GM23338 (cell line): ENCODE measurements around the gene STOM. TPM values are rescaled to one million over a fixed set of nuclear protein-coding genes. Genes with fewer than 3 reads are reported as not detected.

ENCODE experiments used
- ATAC-seq: fragments of 200-7000 bp; cut with Tn5 transposase; 3 replicates; pipeline ENCODE4 v1.9.1; 2020
- DNase-seq: peaks from one replicate; pipeline ENCODE4 v3.0.0-alpha.2; 2015; ENCODE audit warnings: low spot score
- H2AFZ ChIP-seq: fragments of 200-600 bp; sonication (generic); 2 replicates; pipeline ENCODE4 v1.8.0; 2016; ENCODE audit warnings: antibody characterized with exemption, mild to moderate bottlenecking, moderate library complexity
- H3F3A ChIP-seq: fragments of 200-600 bp; sonication (generic); replicated peaks from 2 replicates; pipeline ENCODE4 v1.8.0; 2017; ENCODE audit warnings: antibody characterized with exemption, mixed run types, low read depth
- H3K27ac ChIP-seq: fragments of 200-600 bp; sonication (generic); 2 replicates; pipeline ENCODE4 v1.6.1; 2016; ENCODE audit warnings: low read depth
- H3K27me3 ChIP-seq: fragments of 200-600 bp; sonication (generic); 2 replicates; pipeline ENCODE4 v1.8.0; 2016; ENCODE audit warnings: mild to moderate bottlenecking, mixed run types, moderate library complexity; ENCODE audit not compliant: insufficient read depth
- H3K36me3 ChIP-seq: fragments of 200-600 bp; sonication (generic); 2 replicates; pipeline ENCODE4 v1.8.0; 2016; ENCODE audit warnings: mild to moderate bottlenecking; ENCODE audit not compliant: insufficient read depth
- H3K4me1 ChIP-seq: fragments of 200-600 bp; sonication (generic); 2 replicates; pipeline ENCODE4 v1.8.0; 2016; ENCODE audit warnings: mild to moderate bottlenecking, moderate library complexity; ENCODE audit not compliant: insufficient read depth
- H3K4me2 ChIP-seq: fragments of 200-600 bp; sonication (generic); 2 replicates; pipeline ENCODE4 v1.7.1; 2017; ENCODE audit warnings: mixed run types
- H3K4me3 ChIP-seq: fragments of 200-600 bp; sonication (generic); 2 replicates; pipeline ENCODE4 v1.6.1; 2016; ENCODE audit warnings: mixed run types
- H3K79me2 ChIP-seq: fragments of 200-600 bp; sonication (generic); replicated peaks from 2 replicates; pipeline ENCODE4 v1.8.0; 2017; ENCODE audit warnings: mild to moderate bottlenecking; ENCODE audit not compliant: insufficient read depth
- H3K9me2 ChIP-seq: fragments of 200-600 bp; sonication (generic); 2 replicates; pipeline ENCODE4 v1.8.0; 2017; ENCODE audit not compliant: insufficient read depth
- H4K20me1 ChIP-seq: fragments of 200-600 bp; sonication (generic); replicated peaks from 2 replicates; pipeline ENCODE4 v1.8.0; 2017; ENCODE audit warnings: mild to moderate bottlenecking; ENCODE audit not compliant: insufficient read depth
- H3K27ac Mint-ChIP-seq: 2 replicates; pipeline ENCODE4 v1.8.0; 2020; ENCODE audit warnings: inconsistent platforms, mild to moderate bottlenecking, moderate library complexity, mixed read lengths
- H3K27me3 Mint-ChIP-seq: 3 replicates; pipeline ENCODE4 v1.8.0; 2022; ENCODE audit warnings: low read depth, mild to moderate bottlenecking, moderate library complexity, mixed read lengths, inconsistent platforms; ENCODE audit not compliant: insufficient read depth, poor library complexity
- H3K36me3 Mint-ChIP-seq: 3 replicates; pipeline ENCODE4 v1.8.0; 2021; ENCODE audit warnings: low read depth, mild to moderate bottlenecking, inconsistent platforms, moderate library complexity, mixed read lengths
- H3K4me1 Mint-ChIP-seq: 3 replicates; pipeline ENCODE4 v1.8.0; 2020; ENCODE audit warnings: mild to moderate bottlenecking, inconsistent platforms, mixed read lengths
- H3K4me3 Mint-ChIP-seq: 3 replicates; pipeline ENCODE4 v1.8.0; 2021; ENCODE audit warnings: moderate library complexity, mild to moderate bottlenecking, inconsistent platforms, mixed read lengths
- H3K9me3 Mint-ChIP-seq: 3 replicates; pipeline ENCODE4 v1.8.0; 2020; ENCODE audit warnings: moderate library complexity, mild to moderate bottlenecking, inconsistent platforms, mixed read lengths
- CREB1 ChIP-seq: fragments of 250-450 bp; sonication (Bioruptor Pico); IDR thresholded peaks from 2 replicates; pipeline ENCODE4 v1.5.0; 2020; ENCODE audit warnings: low read depth, mild to moderate bottlenecking, moderate library complexity
- EZH2 ChIP-seq: fragments of 200-600 bp; sonication (generic); IDR thresholded peaks from one replicate; pipeline ENCODE4 v1.8.0; 2017; ENCODE audit warnings: antibody characterized with exemption, mild to moderate bottlenecking, low read depth; ENCODE audit not compliant: unreplicated experiment
- EZH2phosphoT487 ChIP-seq: fragments of 200-600 bp; sonication (generic); IDR thresholded peaks from one replicate; pipeline ENCODE4 v1.8.1; 2018; ENCODE audit warnings: antibody characterized with exemption; ENCODE audit not compliant: unreplicated experiment
- JUNB ChIP-seq: IDR thresholded peaks from one replicate; pipeline ENCODE4 v1.6.1; 2016; ENCODE audit warnings: antibody characterized with exemption; ENCODE audit not compliant: unreplicated experiment
- NANOG ChIP-seq: IDR thresholded peaks from 2 replicates; pipeline ENCODE4 v1.6.1; 2016; ENCODE audit warnings: antibody characterized with exemption, borderline replicate concordance
- POLR2AphosphoS5 ChIP-seq: IDR thresholded peaks from 2 replicates; pipeline ENCODE4 v1.6.1; 2016; ENCODE audit warnings: antibody characterized with exemption, low read depth
- STAT1 ChIP-seq: IDR thresholded peaks from one replicate; pipeline ENCODE4 v1.6.1; 2016; ENCODE audit warnings: antibody characterized with exemption; ENCODE audit not compliant: unreplicated experiment
- ZNF114 ChIP-seq: fragments of 250-450 bp; sonication (Bioruptor Pico); IDR thresholded peaks from 2 replicates; pipeline ENCODE4 v1.5.0; 2020; ENCODE audit warnings: mild to moderate bottlenecking, moderate library complexity
- ZNF331 ChIP-seq: fragments of 250-450 bp; sonication (Bioruptor Pico); IDR thresholded peaks from 2 replicates; pipeline ENCODE4 v1.5.0; 2020; ENCODE audit warnings: low read depth, mild to moderate bottlenecking, moderate library complexity
- polyA plus RNA-seq: library from polyadenylated mRNA; unstranded; fragments of >200 nt; fragmentation: Nextera tagmentation; extraction: Ambion mirVana; gene quantifications from 2 replicates; pipeline ENCODE4 v1.2.1, GENCODE V29; 2016
- total RNA-seq: library from RNA; depleted of rRNA; stranded (reverse); fragments of >200 nt; shearing (Covaris generic); gene quantifications from 2 replicates; pipeline ENCODE4 v1.2.3, GENCODE V29; 2014
- TF ChIP-seq, protein P1 (sequence below): IDR thresholded peaks from one replicate; pipeline ENCODE4 v1.6.1; 2018; ENCODE audit warnings: antibody characterized with exemption; ENCODE audit not compliant: unreplicated experiment
- TF ChIP-seq, protein P2 (sequence below): IDR thresholded peaks from 2 replicates; pipeline ENCODE4 v1.6.1; 2016; ENCODE audit warnings: antibody characterized with exemption
- TF ChIP-seq, protein P3 (sequence below): fragments of 250-450 bp; sonication (Bioruptor Pico); IDR thresholded peaks from 2 replicates; pipeline ENCODE4 v1.5.0; 2020; ENCODE audit warnings: mild to moderate bottlenecking, moderate library complexity
- TF ChIP-seq, protein P4 (sequence below), 2 experiments: fragments of 200-600 bp in 1 of 2; sonication (generic) in 1 of 2; conservative IDR thresholded peaks; 2 replicates each; pipeline versions ENCODE4 v1.5.1 to v1.6.1; 2016 to 2017; ENCODE audit warnings: antibody characterized with exemption in 2 of 2, low read depth in 2 of 2, mild to moderate bottlenecking in 2 of 2, moderate library complexity in 1 of 2

The STOM gene
- total and polyA plus RNA-seq, 2 experiments from 2014 or later: 29.4 to 51.1 TPM

DNA sequence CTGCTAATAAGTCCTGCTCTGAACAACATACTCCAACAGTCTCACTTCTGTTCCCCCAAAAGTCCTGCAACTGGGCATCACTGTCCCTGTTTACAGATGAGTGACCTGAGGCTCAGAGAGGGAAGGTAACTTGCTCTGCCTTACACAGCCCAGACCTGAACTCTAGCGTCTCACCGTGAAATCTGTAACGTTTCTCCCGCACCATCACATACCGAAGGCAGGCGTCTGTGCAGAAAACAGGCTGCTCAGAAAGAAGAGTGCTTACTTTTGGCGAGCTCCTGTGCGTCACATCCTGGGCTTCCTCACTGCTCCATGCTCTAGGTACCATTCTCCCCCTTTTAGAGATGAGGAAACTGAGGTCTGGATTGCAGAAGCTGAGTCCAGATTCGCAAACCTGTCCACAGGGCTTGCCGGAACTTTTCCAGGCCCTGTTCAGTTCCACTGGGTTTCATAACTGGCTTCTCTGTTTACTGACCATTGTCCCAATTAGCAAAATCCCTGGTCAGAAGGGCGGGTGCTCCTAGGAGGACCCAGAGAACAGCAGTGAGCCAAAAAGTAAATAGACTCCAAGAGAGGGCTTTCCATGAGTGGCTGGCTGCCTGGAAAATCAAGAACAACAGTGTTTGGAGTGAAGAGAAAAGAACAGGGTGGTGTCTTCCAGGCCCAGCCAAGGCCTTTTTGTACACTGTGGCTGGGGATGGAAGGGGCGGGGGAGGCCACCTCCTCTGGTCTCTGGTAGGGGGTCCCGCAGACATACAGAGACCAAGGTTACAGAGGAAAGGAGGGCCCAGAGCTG, 75.0 kb downstream of the STOM start:
- no peaks in the 10 kb centered on the region; the same call in 1 of the 2 replicates for H4K20me1 ChIP-seq
- H3K27ac ChIP-seq: no peak overlapping the region
- DNase-seq: no peak
- no peak for TF ChIP-seq ZNF114 (CRISPR knock-in tag)
- TF ChIP-seq, protein P1, sequence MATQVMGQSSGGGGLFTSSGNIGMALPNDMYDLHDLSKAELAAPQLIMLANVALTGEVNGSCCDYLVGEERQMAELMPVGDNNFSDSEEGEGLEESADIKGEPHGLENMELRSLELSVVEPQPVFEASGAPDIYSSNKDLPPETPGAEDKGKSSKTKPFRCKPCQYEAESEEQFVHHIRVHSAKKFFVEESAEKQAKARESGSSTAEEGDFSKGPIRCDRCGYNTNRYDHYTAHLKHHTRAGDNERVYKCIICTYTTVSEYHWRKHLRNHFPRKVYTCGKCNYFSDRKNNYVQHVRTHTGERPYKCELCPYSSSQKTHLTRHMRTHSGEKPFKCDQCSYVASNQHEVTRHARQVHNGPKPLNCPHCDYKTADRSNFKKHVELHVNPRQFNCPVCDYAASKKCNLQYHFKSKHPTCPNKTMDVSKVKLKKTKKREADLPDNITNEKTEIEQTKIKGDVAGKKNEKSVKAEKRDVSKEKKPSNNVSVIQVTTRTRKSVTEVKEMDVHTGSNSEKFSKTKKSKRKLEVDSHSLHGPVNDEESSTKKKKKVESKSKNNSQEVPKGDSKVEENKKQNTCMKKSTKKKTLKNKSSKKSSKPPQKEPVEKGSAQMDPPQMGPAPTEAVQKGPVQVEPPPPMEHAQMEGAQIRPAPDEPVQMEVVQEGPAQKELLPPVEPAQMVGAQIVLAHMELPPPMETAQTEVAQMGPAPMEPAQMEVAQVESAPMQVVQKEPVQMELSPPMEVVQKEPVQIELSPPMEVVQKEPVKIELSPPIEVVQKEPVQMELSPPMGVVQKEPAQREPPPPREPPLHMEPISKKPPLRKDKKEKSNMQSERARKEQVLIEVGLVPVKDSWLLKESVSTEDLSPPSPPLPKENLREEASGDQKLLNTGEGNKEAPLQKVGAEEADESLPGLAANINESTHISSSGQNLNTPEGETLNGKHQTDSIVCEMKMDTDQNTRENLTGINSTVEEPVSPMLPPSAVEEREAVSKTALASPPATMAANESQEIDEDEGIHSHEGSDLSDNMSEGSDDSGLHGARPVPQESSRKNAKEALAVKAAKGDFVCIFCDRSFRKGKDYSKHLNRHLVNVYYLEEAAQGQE: no peak
- no peak for TF ChIP-seq STAT1
- TF ChIP-seq ZNF331 (CRISPR knock-in tag): no peak
- no peak for TF ChIP-seq CREB1 (CRISPR knock-in tag)
- TF ChIP-seq, protein P2, sequence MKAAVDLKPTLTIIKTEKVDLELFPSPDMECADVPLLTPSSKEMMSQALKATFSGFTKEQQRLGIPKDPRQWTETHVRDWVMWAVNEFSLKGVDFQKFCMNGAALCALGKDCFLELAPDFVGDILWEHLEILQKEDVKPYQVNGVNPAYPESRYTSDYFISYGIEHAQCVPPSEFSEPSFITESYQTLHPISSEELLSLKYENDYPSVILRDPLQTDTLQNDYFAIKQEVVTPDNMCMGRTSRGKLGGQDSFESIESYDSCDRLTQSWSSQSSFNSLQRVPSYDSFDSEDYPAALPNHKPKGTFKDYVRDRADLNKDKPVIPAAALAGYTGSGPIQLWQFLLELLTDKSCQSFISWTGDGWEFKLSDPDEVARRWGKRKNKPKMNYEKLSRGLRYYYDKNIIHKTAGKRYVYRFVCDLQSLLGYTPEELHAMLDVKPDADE: no peak
- no peak for TF ChIP-seq JUNB
- TF ChIP-seq NANOG: no peak
- no peak for TF ChIP-seq POLR2AphosphoS5
- TF ChIP-seq, protein P3, sequence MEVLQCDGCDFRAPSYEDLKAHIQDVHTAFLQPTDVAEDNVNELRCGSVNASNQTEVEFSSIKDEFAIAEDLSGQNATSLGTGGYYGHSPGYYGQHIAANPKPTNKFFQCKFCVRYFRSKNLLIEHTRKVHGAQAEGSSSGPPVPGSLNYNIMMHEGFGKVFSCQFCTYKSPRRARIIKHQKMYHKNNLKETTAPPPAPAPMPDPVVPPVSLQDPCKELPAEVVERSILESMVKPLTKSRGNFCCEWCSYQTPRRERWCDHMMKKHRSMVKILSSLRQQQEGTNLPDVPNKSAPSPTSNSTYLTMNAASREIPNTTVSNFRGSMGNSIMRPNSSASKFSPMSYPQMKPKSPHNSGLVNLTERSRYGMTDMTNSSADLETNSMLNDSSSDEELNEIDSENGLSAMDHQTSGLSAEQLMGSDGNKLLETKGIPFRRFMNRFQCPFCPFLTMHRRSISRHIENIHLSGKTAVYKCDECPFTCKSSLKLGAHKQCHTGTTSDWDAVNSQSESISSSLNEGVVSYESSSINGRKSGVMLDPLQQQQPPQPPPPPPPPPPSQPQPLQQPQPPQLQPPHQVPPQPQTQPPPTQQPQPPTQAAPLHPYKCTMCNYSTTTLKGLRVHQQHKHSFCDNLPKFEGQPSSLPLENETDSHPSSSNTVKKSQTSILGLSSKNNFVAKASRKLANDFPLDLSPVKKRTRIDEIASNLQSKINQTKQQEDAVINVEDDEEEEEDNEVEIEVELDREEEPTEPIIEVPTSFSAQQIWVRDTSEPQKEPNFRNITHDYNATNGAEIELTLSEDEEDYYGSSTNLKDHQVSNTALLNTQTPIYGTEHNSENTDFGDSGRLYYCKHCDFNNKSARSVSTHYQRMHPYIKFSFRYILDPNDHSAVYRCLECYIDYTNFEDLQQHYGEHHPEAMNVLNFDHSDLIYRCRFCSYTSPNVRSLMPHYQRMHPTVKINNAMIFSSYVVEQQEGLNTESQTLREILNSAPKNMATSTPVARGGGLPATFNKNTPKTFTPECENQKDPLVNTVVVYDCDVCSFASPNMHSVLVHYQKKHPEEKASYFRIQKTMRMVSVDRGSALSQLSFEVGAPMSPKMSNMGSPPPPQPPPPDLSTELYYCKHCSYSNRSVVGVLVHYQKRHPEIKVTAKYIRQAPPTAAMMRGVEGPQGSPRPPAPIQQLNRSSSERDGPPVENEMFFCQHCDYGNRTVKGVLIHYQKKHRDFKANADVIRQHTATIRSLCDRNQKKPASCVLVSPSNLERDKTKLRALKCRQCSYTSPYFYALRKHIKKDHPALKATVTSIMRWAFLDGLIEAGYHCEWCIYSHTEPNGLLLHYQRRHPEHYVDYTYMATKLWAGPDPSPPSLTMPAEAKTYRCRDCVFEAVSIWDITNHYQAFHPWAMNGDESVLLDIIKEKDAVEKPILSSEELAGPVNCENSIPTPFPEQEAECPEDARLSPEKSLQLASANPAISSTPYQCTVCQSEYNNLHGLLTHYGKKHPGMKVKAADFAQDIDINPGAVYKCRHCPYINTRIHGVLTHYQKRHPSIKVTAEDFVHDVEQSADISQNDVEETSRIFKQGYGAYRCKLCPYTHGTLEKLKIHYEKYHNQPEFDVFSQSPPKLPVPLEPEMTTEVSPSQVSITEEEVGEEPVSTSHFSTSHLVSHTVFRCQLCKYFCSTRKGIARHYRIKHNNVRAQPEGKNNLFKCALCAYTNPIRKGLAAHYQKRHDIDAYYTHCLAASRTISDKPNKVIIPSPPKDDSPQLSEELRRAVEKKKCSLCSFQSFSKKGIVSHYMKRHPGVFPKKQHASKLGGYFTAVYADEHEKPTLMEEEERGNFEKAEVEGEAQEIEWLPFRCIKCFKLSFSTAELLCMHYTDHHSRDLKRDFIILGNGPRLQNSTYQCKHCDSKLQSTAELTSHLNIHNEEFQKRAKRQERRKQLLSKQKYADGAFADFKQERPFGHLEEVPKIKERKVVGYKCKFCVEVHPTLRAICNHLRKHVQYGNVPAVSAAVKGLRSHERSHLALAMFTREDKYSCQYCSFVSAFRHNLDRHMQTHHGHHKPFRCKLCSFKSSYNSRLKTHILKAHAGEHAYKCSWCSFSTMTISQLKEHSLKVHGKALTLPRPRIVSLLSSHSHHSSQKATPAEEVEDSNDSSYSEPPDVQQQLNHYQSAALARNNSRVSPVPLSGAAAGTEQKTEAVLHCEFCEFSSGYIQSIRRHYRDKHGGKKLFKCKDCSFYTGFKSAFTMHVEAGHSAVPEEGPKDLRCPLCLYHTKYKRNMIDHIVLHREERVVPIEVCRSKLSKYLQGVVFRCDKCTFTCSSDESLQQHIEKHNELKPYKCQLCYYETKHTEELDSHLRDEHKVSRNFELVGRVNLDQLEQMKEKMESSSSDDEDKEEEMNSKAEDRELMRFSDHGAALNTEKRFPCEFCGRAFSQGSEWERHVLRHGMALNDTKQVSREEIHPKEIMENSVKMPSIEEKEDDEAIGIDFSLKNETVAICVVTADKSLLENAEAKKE: no peak
- TF ChIP-seq EZH2phosphoT487: no peak
- TF ChIP-seq, protein P4, sequence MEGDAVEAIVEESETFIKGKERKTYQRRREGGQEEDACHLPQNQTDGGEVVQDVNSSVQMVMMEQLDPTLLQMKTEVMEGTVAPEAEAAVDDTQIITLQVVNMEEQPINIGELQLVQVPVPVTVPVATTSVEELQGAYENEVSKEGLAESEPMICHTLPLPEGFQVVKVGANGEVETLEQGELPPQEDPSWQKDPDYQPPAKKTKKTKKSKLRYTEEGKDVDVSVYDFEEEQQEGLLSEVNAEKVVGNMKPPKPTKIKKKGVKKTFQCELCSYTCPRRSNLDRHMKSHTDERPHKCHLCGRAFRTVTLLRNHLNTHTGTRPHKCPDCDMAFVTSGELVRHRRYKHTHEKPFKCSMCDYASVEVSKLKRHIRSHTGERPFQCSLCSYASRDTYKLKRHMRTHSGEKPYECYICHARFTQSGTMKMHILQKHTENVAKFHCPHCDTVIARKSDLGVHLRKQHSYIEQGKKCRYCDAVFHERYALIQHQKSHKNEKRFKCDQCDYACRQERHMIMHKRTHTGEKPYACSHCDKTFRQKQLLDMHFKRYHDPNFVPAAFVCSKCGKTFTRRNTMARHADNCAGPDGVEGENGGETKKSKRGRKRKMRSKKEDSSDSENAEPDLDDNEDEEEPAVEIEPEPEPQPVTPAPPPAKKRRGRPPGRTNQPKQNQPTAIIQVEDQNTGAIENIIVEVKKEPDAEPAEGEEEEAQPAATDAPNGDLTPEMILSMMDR (conservative IDR thresholded peaks at IDR 0.05; ENCODE audit: low read depth in 2 of 2): no peak
- TF ChIP-seq EZH2: no peak
- H3K4me1 Mint-ChIP-seq: peaks cover 26% of the 10 kb centered on the region
- H3K4me3 Mint-ChIP-seq: no peak overlapping the region
- no peaks in the 10 kb centered on the region for H3K79me2 ChIP-seq
- 0 out of 2 replicates have a peak, but pooled peaks cover 8% of the 10 kb centered on the region for H3F3A ChIP-seq
- H3K4me2 ChIP-seq: no peak overlapping the region
- no peak overlapping the region for H2AFZ ChIP-seq
- ATAC-seq: no peak
- peaks cover 12% of the 10 kb centered on the region for H3K4me1 ChIP-seq
- H3K36me3 ChIP-seq: no peaks in the 10 kb centered on the region
- no peak overlapping the region for H3K4me3 ChIP-seq
- H3K36me3 Mint-ChIP-seq: peaks cover 4% of the 10 kb centered on the region; the same call in 1 of the 3 replicates
- H3K27ac Mint-ChIP-seq: no peak overlapping the region
- no peaks in the 10 kb centered on the region for H3K9me3 Mint-ChIP-seq
- H3K27me3 ChIP-seq: peaks cover 10% of the 10 kb centered on the region
- peaks cover 6% of the 10 kb centered on the region for H3K27me3 Mint-ChIP-seq
- H3K9me2 ChIP-seq: no peaks in the 10 kb centered on the region
